Transverse colon (tissue), 3 donors: ENCODE measurements around the gene UBE2R2.

Experiments
- EP300 ChIP-seq: sonication (generic); formaldehyde crosslinking; IDR thresholded peaks from one replicate; pipeline ENCODE4 v1.6.1; 2017; ENCODE audit warnings: antibody characterized with exemption, low read depth
- POLR2A ChIP-seq: fragments of 450-650 bp; IDR thresholded peaks from one replicate; pipeline ENCODE4 v1.6.1; 2016; ENCODE audit warnings: antibody characterized with exemption, mild to moderate bottlenecking, moderate library complexity
- TF ChIP-seq, protein P1 (sequence below), 5 experiments: fragments of 200-600 bp in 3 of 5; fragments of 450-650 bp in 2 of 5; sonication (generic) in 3 of 5; IDR thresholded peaks; 1 replicate in 2 of 5; 2 replicates in 3 of 5; pipeline ENCODE4 v1.5.1; 2016 to 2017; ENCODE audit warnings: antibody characterized with exemption in 5 of 5, inconsistent platforms in 3 of 5, mild to moderate bottlenecking in 2 of 5, moderate library complexity in 1 of 5

DNA sequence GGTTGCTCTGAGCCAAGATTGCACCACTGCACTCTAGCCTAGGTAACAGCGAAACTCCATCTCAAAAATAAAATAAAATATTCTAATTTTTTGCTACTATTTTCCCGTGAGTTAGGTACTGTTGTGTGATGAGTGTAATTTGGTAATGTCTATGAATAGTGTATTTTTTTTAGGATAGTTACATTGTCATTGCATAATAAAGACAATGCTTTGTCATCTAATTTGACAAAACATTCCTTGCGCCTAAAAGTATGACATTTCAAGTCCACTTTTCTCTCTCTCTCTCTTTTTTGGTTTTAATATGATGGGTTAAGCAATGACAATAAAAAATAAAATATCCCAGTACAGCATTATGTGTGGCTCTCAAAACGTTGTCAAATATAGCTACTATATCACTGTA, 29.3 kb downstream of the UBE2R2 start:
- TF ChIP-seq, protein P1, sequence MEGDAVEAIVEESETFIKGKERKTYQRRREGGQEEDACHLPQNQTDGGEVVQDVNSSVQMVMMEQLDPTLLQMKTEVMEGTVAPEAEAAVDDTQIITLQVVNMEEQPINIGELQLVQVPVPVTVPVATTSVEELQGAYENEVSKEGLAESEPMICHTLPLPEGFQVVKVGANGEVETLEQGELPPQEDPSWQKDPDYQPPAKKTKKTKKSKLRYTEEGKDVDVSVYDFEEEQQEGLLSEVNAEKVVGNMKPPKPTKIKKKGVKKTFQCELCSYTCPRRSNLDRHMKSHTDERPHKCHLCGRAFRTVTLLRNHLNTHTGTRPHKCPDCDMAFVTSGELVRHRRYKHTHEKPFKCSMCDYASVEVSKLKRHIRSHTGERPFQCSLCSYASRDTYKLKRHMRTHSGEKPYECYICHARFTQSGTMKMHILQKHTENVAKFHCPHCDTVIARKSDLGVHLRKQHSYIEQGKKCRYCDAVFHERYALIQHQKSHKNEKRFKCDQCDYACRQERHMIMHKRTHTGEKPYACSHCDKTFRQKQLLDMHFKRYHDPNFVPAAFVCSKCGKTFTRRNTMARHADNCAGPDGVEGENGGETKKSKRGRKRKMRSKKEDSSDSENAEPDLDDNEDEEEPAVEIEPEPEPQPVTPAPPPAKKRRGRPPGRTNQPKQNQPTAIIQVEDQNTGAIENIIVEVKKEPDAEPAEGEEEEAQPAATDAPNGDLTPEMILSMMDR (IDR thresholded peaks at IDR 0.05), result no peak
- TF ChIP-seq POLR2A (no peak), EP300 (no peak)
